Neural cell (in vitro differentiated cells): ENCODE measurements around the gene TRIM2.

Experiments used
- CTCF ChIP-seq: fragments of 450-650 bp; IDR thresholded peaks from 2 replicates; pipeline ENCODE4 v1.5.1; 2014; ENCODE audit warnings: antibody characterized with exemption, mild to moderate bottlenecking, moderate library complexity; ENCODE audit not compliant: poor library complexity, severe bottlenecking
- EP300 ChIP-seq: fragments of 450-650 bp; conservative IDR thresholded peaks from 2 replicates; pipeline ENCODE4 v1.6.1; 2014; ENCODE audit warnings: antibody characterized with exemption, mild to moderate bottlenecking, moderate library complexity; ENCODE audit not compliant: poor library complexity, severe bottlenecking
- EZH2 ChIP-seq: fragments of 200-600, 300-800 bp; shearing (Covaris generic), sonication (generic); IDR thresholded peaks from 2 replicates; pipeline ENCODE4 v1.6.1; 2014; ENCODE audit warnings: antibody characterized with exemption, low read length, borderline replicate concordance, mild to moderate bottlenecking; ENCODE audit not compliant: insufficient read depth, poor library complexity, severe bottlenecking
- POLR2AphosphoS5 ChIP-seq: IDR thresholded peaks from 2 replicates; pipeline ENCODE4 v1.6.1; 2012
- REST ChIP-seq: IDR thresholded peaks from 2 replicates; pipeline ENCODE4 v1.6.1; 2012; ENCODE audit warnings: borderline replicate concordance
- TAF1 ChIP-seq: IDR thresholded peaks from 2 replicates; pipeline ENCODE4 v1.6.1; 2012; ENCODE audit warnings: low read depth

- TF ChIP-seq CTCF (no peak), REST (no peak), POLR2AphosphoS5 (no peak), EZH2 (no peak), EP300 (no peak), TAF1 (no peak)
These were observed 88.9 kb downstream of the TRIM2 start for GRCh38 chr4:153292897-153293741.
